Activated CD8-positive, alpha-beta memory T cell treated with anti-CD3 and anti-CD28 coated beads, Interleukin-2, amount 10 ng/mL, durations not matched to agents 7 days and 5 days (primary cell): Measurements from ENCODE around the gene PPP1R12B. TPM values are rescaled to one million over a fixed set of nuclear protein-coding genes. Genes with fewer than 3 reads are reported as not detected.
"Not testable (repeated sequence)": the region's sequence is repeated elsewhere in the genome, so short reads cannot be mapped to it uniquely, and the experiment has no call there.

Experiments used
- ATAC-seq: fragments of 150-1000 bp; cut with Tn5 transposase; one replicate; pipeline ENCODE4 v1.10.0; 2021; ENCODE audit warnings: moderate library complexity
- CTCF ChIA-PET: fragments of 350-600 bp; sonication (Branson Sonifier 250); formaldehyde crosslinking; loops from one replicate; lab custom pipeline; 2021; ENCODE audit warnings: antibody characterized with exemption; lab: Charles Lee
- DNase-seq: peaks from one replicate; pipeline ENCODE4 v3.0.0-alpha.2; 2020
- H3K27ac Mint-ChIP-seq: one replicate; pipeline ENCODE4 v1.8.0; 2021; ENCODE audit warnings: mild to moderate bottlenecking, mixed read lengths
- H3K27me3 Mint-ChIP-seq: one replicate; pipeline ENCODE4 v1.8.0; 2021; ENCODE audit warnings: mixed read lengths
- H3K36me3 Mint-ChIP-seq: one replicate; pipeline ENCODE4 v1.8.0; 2021; ENCODE audit warnings: mild to moderate bottlenecking, mixed read lengths
- H3K4me1 Mint-ChIP-seq: one replicate; pipeline ENCODE4 v1.8.0; 2021; ENCODE audit warnings: mixed read lengths
- H3K4me3 Mint-ChIP-seq: one replicate; pipeline ENCODE4 v1.8.0; 2021; ENCODE audit warnings: mild to moderate bottlenecking, moderate library complexity, mixed read lengths
- H3K9me3 Mint-ChIP-seq: one replicate; pipeline ENCODE4 v1.8.0; 2022; ENCODE audit warnings: low read depth, mixed read lengths
- total RNA-seq, 2 experiments: library from RNA; stranded (reverse); gene quantifications; one replicate each; pipeline ENCODE4 v1.2.3, GENCODE V29; 2021

PPP1R12B gene
- total RNA-seq, 2 experiments from 2014 or later, result 20.3 to 34.2 TPM

DNA sequence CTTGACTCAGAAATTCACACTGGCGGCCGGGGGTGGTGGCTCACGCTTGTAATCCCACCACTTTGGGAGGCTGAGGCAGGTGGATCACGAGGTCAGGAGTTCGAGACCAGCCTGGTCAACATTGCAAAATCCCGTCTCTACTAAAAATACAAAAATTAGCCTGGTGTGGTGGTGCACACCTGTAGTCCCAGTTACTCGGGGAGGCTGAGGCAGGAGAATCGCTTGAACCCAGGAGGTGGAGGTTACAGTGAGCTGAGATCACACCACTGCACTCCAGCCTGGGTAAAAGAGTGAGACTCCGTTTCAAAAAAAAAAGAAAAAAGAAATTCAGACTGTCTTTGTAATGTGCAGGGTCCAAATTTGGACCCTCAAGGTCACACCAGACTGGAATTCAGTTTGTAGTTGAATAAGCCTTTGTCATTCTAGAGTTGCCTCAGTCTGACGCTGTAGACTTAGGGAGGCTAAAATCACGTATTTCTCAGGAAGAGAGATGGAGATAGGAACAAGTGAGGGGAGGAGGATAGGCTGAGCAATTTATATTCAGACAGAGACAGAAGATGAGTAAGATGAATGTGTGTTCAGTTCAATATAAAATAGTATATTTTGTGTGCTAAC, 4.2 kb downstream of the PPP1R12B start:
- H3K27ac Mint-ChIP-seq, CTCF ChIA-PET, H3K36me3 Mint-ChIP-seq, DNase-seq, H3K4me3 Mint-ChIP-seq, H3K9me3 Mint-ChIP-seq, H3K27me3 Mint-ChIP-seq, ATAC-seq: not testable (repeated sequence)
- H3K4me1 Mint-ChIP-seq, result peaks cover 20% of the 10 kb centered on the region

DNA sequence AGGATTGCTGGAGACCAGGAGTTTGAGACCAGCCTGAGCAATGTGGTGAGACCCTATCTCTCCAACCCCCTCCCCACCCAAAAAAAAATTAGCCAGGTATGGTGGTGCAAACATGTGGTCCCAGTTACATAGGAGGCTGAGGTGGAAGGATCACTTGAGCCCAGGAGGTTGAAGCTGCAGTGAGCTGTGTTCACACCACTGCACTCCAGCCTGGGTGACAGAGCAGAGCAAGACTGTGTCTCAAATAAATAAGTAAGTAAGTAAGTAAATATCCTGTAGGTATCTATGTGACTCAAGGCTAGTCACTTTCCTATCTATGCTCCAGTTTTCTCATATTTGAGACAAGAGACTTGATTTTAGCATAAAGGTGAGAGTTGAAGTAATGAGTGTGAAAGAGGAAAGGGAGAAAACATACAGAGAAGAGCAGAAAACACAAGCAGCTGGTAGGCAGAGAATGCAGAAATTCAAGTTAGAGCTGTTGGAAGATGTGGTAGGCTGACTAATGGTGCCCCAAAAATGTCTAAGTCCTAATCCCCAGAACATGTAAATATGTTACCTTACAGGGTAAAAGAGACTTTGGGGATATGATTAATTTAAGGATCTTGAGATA, 7.5 kb downstream of the PPP1R12B start:
- Mint-ChIP-seq H3K27ac (no peak overlapping the region), H3K4me1 (peaks cover 4% of the 10 kb centered on the region), H3K9me3 (no peaks in the 10 kb centered on the region), H3K36me3 (no peaks in the 10 kb centered on the region), H3K4me3 (no peak overlapping the region), H3K27me3 (no peaks in the 10 kb centered on the region)
- CTCF ChIA-PET, result no interaction called here
- no peak for DNase-seq
- no peak for ATAC-seq

DNA sequence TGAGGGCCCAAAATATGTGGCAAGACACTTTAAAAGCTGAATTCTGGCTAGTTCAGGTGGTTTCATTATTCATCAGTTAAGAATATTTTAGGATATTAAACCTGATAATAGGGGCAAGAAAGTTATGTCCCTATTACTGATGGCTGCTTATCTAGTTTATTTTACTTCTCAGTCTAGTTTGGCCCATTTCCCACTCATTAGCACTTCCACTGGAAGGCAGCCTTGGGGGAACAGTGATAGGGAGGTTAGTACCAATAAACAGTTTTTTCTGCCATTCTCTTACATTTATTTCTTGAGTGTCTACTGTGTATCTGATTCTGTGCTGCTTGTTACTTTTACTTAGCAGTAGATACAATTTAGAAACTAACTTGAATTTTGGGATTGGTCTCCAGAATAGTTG, 9.0 kb downstream of the PPP1R12B start:
- DNase-seq, result no peak
- H3K4me3 Mint-ChIP-seq, result no peak overlapping the region
- no peaks in the 10 kb centered on the region for H3K36me3 Mint-ChIP-seq
- no peaks in the 10 kb centered on the region for H3K27me3 Mint-ChIP-seq
- CTCF ChIA-PET, result no interaction called here
- no peaks in the 10 kb centered on the region for H3K4me1 Mint-ChIP-seq
- H3K27ac Mint-ChIP-seq, result no peak overlapping the region
- no peaks in the 10 kb centered on the region for H3K9me3 Mint-ChIP-seq
- ATAC-seq, result no peak

- no peaks in the 10 kb centered on the region for H3K27me3 Mint-ChIP-seq
- H3K9me3 Mint-ChIP-seq, result no peaks in the 10 kb centered on the region
- no peaks in the 10 kb centered on the region for H3K36me3 Mint-ChIP-seq
- no peak for ATAC-seq
- no peak overlapping the region for H3K27ac Mint-ChIP-seq
- no peaks in the 10 kb centered on the region for H3K4me1 Mint-ChIP-seq
- DNase-seq, result no peak
- no peak overlapping the region for H3K4me3 Mint-ChIP-seq
- CTCF ChIA-PET, result no interaction called here
These were observed 12.7 kb downstream of the PPP1R12B start for GRCh38 chr1:202361224-202361623.

- Mint-ChIP-seq H3K36me3 (no peaks in the 10 kb centered on the region), H3K27ac (no peak overlapping the region), H3K27me3 (no peaks in the 10 kb centered on the region), H3K9me3 (no peaks in the 10 kb centered on the region), H3K4me1 (no peaks in the 10 kb centered on the region), H3K4me3 (no peak overlapping the region)
- DNase-seq (no peak), ATAC-seq (no peak)
- CTCF ChIA-PET, result no interaction called here
These were observed 13.2 kb downstream of the PPP1R12B start for GRCh38 chr1:202361701-202362100.

DNA sequence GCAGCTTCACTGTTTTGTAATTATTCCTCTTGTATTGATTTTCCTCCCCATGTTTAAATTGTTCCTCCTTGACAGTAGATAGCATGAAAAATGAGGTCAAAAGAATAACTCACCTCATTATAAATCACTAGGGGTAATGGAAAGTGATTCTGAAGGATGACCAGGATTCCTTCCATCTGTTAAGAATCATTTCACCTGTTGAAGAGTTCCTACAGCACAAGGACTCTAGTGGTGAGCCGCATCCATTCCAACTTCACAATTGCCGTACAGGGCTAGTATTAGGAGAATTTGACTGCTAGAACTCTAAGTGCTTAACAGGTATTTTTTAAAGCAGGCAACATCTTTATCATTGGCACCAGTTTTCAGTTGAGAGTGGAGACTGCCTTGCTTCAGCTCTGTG, 13.7 kb downstream of the PPP1R12B start:
- no peak for ATAC-seq
- no peaks in the 10 kb centered on the region for H3K9me3 Mint-ChIP-seq
- DNase-seq, result no peak
- H3K36me3 Mint-ChIP-seq, result no peaks in the 10 kb centered on the region
- H3K4me1 Mint-ChIP-seq, result no peaks in the 10 kb centered on the region
- CTCF ChIA-PET, result no interaction called here
- no peak overlapping the region for H3K4me3 Mint-ChIP-seq
- no peaks in the 10 kb centered on the region for H3K27me3 Mint-ChIP-seq
- H3K27ac Mint-ChIP-seq, result no peak overlapping the region

- no peak for DNase-seq
- CTCF ChIA-PET, result interaction anchor here (1.0 kb wide), 1 partner anchor 20 kb away, joined by 3 read pairs; no protein-coding TSS in a partner anchor
These were observed 16.8 kb downstream of the PPP1R12B start for GRCh38 chr1:202365092-202365815.

GRCh38 chr1:202367271-202367670, 18.8 kb downstream of the PPP1R12B start:
- Mint-ChIP-seq H3K27ac (no peak overlapping the region), H3K9me3 (no peaks in the 10 kb centered on the region), H3K4me1 (no peaks in the 10 kb centered on the region), H3K36me3 (no peaks in the 10 kb centered on the region), H3K27me3 (no peaks in the 10 kb centered on the region), H3K4me3 (no peak overlapping the region)
- DNase-seq, result no peak
- CTCF ChIA-PET, result no interaction called here
- no peak for ATAC-seq

More at GRCh38 chr1:202365092-202365815, 16.8 kb downstream of the PPP1R12B start:
- no peak for ATAC-seq
- Mint-ChIP-seq H3K4me3 (no peak overlapping the region), H3K4me1 (no peaks in the 10 kb centered on the region), H3K36me3 (no peaks in the 10 kb centered on the region), H3K27ac (no peak overlapping the region), H3K9me3 (no peaks in the 10 kb centered on the region), H3K27me3 (no peaks in the 10 kb centered on the region)

DNA sequence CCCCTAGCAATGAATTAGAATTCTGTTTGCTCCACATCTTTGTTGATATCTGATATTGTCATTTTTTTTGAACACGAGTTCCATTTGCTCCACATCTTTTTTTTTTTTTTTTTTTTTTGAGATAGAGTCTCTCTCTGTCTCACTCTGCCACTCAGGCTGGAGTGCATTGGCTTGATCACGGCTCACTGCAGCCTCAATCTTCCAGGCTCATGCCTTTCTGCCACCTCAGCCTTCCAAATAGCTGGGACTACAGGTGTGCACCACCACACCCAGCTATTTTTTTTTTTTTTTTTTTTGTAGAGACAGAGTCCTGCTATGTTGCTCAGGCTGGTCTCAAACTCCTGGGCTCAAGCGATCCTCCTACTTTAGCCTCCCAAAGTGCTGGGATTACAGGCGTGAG, 22.4 kb downstream of the PPP1R12B start:
- H3K36me3 Mint-ChIP-seq, H3K4me3 Mint-ChIP-seq, H3K4me1 Mint-ChIP-seq, ATAC-seq, CTCF ChIA-PET, DNase-seq, H3K9me3 Mint-ChIP-seq, H3K27me3 Mint-ChIP-seq, H3K27ac Mint-ChIP-seq: not testable (repeated sequence)

DNA sequence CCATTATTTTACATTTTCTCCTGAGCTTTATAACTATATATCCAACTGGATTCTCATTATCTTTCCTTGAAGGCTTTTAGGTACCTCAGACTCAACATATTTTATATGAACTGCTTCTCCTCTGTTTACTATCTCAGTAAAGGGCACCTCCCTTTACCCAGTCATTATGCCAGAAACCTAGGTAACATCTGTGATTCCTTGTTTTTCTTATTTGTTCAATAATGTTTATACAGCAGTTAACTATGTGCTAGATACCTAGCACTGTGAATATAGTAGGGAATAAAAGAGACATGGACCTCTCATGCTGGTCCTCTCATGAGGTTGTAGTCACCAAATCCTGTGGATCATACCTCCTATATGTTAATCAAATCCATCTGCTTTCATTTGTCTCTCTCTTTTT, 25.6 kb downstream of the PPP1R12B start:
- Mint-ChIP-seq H3K9me3 (no peaks in the 10 kb centered on the region), H3K4me1 (peaks cover 4% of the 10 kb centered on the region), H3K4me3 (no peak overlapping the region), H3K36me3 (peaks cover 2% of the 10 kb centered on the region), H3K27me3 (no peaks in the 10 kb centered on the region), H3K27ac (no peak overlapping the region)
- ATAC-seq, result no peak
- CTCF ChIA-PET, result no interaction called here
- DNase-seq, result no peak

DNA sequence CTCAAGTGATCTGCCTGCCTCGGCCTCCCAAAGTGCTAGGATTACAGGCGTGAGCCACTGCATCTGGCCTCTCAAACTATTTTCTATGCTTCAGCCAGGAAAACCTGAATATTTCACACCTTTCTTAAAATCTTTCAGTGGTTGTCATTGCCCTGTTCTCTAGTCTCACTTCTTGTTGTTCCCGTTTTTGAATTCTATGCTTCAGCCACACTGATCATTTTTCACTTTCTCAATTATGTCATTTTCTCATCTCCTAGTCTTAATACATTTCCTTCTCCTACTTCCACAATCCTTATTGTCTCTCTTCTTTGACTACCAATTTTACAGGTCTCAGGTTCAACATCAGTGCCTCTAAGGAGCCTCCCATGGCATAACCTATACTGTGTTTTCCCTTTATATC, 26.7 kb downstream of the PPP1R12B start:
- H3K27me3 Mint-ChIP-seq, DNase-seq, H3K36me3 Mint-ChIP-seq, H3K27ac Mint-ChIP-seq, H3K4me1 Mint-ChIP-seq, H3K9me3 Mint-ChIP-seq, CTCF ChIA-PET, H3K4me3 Mint-ChIP-seq, ATAC-seq: not testable (repeated sequence)

DNA sequence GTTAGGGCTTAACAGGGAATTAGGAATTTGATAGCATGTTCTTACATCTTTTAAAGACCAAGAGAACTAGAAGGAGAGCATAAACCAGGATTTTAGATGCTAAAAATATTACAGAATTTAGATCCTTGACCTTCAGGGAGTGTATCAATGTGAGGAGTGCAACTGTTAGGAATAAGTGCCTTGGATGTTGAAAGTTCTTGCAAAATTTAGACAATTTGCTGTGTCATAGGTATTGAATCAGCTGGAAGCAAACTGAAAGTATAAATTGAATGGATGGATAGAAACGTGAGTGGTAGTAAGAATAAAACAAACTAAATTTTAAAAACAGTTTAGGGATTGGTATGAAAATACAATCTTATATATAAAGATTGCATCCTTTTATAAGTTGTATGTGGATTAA, 27.7 kb downstream of the PPP1R12B start:
- Mint-ChIP-seq H3K27me3 (no peaks in the 10 kb centered on the region), H3K27ac (no peak overlapping the region), H3K36me3 (peaks cover 2% of the 10 kb centered on the region), H3K4me1 (peaks cover 14% of the 10 kb centered on the region), H3K4me3 (no peak overlapping the region), H3K9me3 (no peaks in the 10 kb centered on the region)
- CTCF ChIA-PET, result no interaction called here
- no peak for ATAC-seq
- no peak for DNase-seq

GRCh38 chr1:202379884-202380529, 31.5 kb downstream of the PPP1R12B start:
- H3K27me3 Mint-ChIP-seq, H3K27ac Mint-ChIP-seq, H3K9me3 Mint-ChIP-seq, H3K36me3 Mint-ChIP-seq, H3K4me3 Mint-ChIP-seq, CTCF ChIA-PET: not testable (repeated sequence)
- H3K4me1 Mint-ChIP-seq, result peaks cover 14% of the 10 kb centered on the region
- ATAC-seq, result peak; percentile 92
- DNase-seq, result peak; percentile 47
